B cell (primary cell): ENCODE data around the gene ZBTB44. TPM values are rescaled to one million over a fixed set of nuclear protein-coding genes. Genes with fewer than 3 reads are reported as not detected.

Experiments used
- ATAC-seq: fragments of 200-7000 bp; cut with Tn5 transposase; one replicate; pipeline ENCODE4 v1.10.0; 2021; ENCODE audit warnings: low read depth, mild to moderate bottlenecking, moderate number of reproducible peaks, moderate library complexity
- CTCF ChIA-PET: fragments of 350-600 bp; sonication (Branson Sonifier 250); formaldehyde crosslinking; loops from one replicate; lab custom pipeline; 2021; ENCODE audit warnings: antibody characterized with exemption, inconsistent platforms; lab: Charles Lee
- POLR2A ChIA-PET: fragments of 350-600 bp; sonication (Branson Sonifier 250); formaldehyde crosslinking; loops from one replicate; lab custom pipeline; 2021; ENCODE audit warnings: antibody characterized with exemption; lab: Charles Lee
- DNase-seq: peaks from one replicate; pipeline ENCODE4 v3.0.0; 2013
- H2AFZ ChIP-seq: 2 replicates; pipeline ENCODE4 v1.6.1; 2012; ENCODE audit warnings: mild to moderate bottlenecking, low read depth, low read length; ENCODE audit not compliant: insufficient read depth, poor library complexity, severe bottlenecking
- H3K27ac ChIP-seq, 2 donors: 1 replicate in 1 of 2; 2 replicates in 1 of 2; pipeline ENCODE4 v1.5.1; 2012 to 2013; ENCODE audit warnings: low read length in 2 of 2, mild to moderate bottlenecking in 2 of 2, moderate library complexity in 1 of 2
- H3K27me3 ChIP-seq, 4 experiments: fragments of 200-600 bp in 1 of 4; sonication (generic) in 1 of 4; replicated peaks in 1 of 4; 1 replicate in 2 of 4; 2 replicates in 2 of 4; pipeline versions ENCODE4 v1.6.1 to v1.7.0; 2013 to 2016; ENCODE audit warnings: low read length in 3 of 4, mild to moderate bottlenecking in 2 of 4, mixed read lengths in 1 of 4, moderate library complexity in 1 of 4; ENCODE audit not compliant: insufficient read depth in 4 of 4, control insufficient read depth in 3 of 4; ENCODE audit errors: control extremely low read depth in 1 of 4
- H3K36me3 ChIP-seq, 2 experiments: replicated peaks in 1 of 2; 1 replicate in 1 of 2; 2 replicates in 1 of 2; pipeline versions ENCODE4 v1.6.1 to v1.7.1; 2013; ENCODE audit warnings: low read length in 1 of 2; ENCODE audit not compliant: insufficient read depth in 2 of 2, control insufficient read depth in 1 of 2; ENCODE audit errors: control extremely low read depth in 1 of 2, extremely low read depth in 1 of 2
- H3K4me1 ChIP-seq, 2 donors: fragments of 200-600 bp in 1 of 2; sonication (generic) in 1 of 2; 1 replicate in 1 of 2; 2 replicates in 1 of 2; pipeline versions ENCODE4 v1.5.1 to v1.6.1; 2013 to 2017; ENCODE audit warnings: low read length in 2 of 2; ENCODE audit not compliant: control insufficient read depth in 2 of 2, insufficient read depth in 2 of 2
- H3K4me2 ChIP-seq: replicated peaks from 2 replicates; pipeline ENCODE3; 2012; ENCODE audit warnings: mild to moderate bottlenecking, low read depth, low read length; ENCODE audit not compliant: poor library complexity, severe bottlenecking
- H3K4me3 ChIP-seq, 5 experiments: fragments of 200-600 bp in 1 of 5; sonication (generic) in 1 of 5; 1 replicate in 3 of 5; 2 replicates in 2 of 5; pipeline versions ENCODE4 v1.5.1 to v1.7.0; 2011 to 2016; ENCODE audit warnings: low read length in 4 of 5, mild to moderate bottlenecking in 4 of 5, low read depth in 2 of 5, control low read depth in 1 of 5, moderate library complexity in 1 of 5; ENCODE audit not compliant: insufficient read depth in 1 of 5; ENCODE audit errors: control extremely low read depth in 1 of 5, extremely low read depth in 1 of 5
- H3K79me2 ChIP-seq: fragments of 200-600 bp; sonication (generic); one replicate; pipeline ENCODE4 v1.6.0; 2016; ENCODE audit warnings: low read length; ENCODE audit not compliant: control insufficient read depth, insufficient read depth
- H3K9ac ChIP-seq: fragments of 200-600 bp; sonication (generic); 2 replicates; pipeline ENCODE4 v1.6.1; 2017; ENCODE audit warnings: mild to moderate bottlenecking, low read length, moderate library complexity
- H3K9me3 ChIP-seq, 3 donors: one replicate each; pipeline versions ENCODE4 v1.6.1 to v1.7.1; 2013; ENCODE audit warnings: low read length in 2 of 3; ENCODE audit not compliant: control insufficient read depth in 2 of 3, insufficient read depth in 1 of 3; ENCODE audit errors: control extremely low read depth in 1 of 3
- H4K20me1 ChIP-seq: 2 replicates; pipeline ENCODE4 v1.6.0; 2012; ENCODE audit warnings: mild to moderate bottlenecking, low read length; ENCODE audit not compliant: insufficient read depth, control insufficient read depth, poor library complexity, severe bottlenecking
- H3K27ac Mint-ChIP-seq: one replicate; pipeline ENCODE4 v1.8.0; 2021; ENCODE audit warnings: mixed read lengths
- H3K27me3 Mint-ChIP-seq: one replicate; pipeline ENCODE4 v1.8.0; 2021; ENCODE audit warnings: mixed read lengths
- H3K4me1 Mint-ChIP-seq: one replicate; pipeline ENCODE4 v1.8.0; 2021; ENCODE audit warnings: mixed read lengths
- H3K4me3 Mint-ChIP-seq: one replicate; pipeline ENCODE4 v1.8.0; 2021; ENCODE audit warnings: mixed read lengths
- H3K9me3 Mint-ChIP-seq: one replicate; pipeline ENCODE4 v1.8.0; 2022; ENCODE audit warnings: mixed read lengths; ENCODE audit not compliant: insufficient read depth
- CTCF ChIP-seq: fragments of 200-600 bp; IDR thresholded peaks from one replicate; pipeline ENCODE4 v1.8.0; 2022; ENCODE audit warnings: antibody characterized with exemption, mild to moderate bottlenecking
- EZH2 ChIP-seq: IDR thresholded peaks from 2 replicates; pipeline ENCODE4 v1.6.1; 2012; ENCODE audit warnings: borderline replicate concordance, low read depth, mild to moderate bottlenecking, moderate library complexity, low read length; ENCODE audit not compliant: insufficient read depth, poor library complexity, severe bottlenecking
- WGBS: methylation state at CpG from one replicate; pipeline ENCODE4 v1.1.5; 2013; ENCODE audit warnings: missing lambda C conversion rate; ENCODE audit not compliant: insufficient coverage; 5-methylcytosine and 5-hydroxymethylcytosine counted together
- intact Hi-C: fragments of 100-400 bp; cut with micrococcal nuclease; formaldehyde crosslinking; loops from one replicate; pipeline ENCODE4 v1.10.0; 2022
- polyA plus RNA-seq: library from polyadenylated mRNA; depleted of rRNA; stranded (reverse); fragments of >200 nt; gene quantifications from 2 replicates; pipeline ENCODE4 v1.2.3, GENCODE V29; 2012
- total RNA-seq, 2 donors: library from RNA; stranded (reverse); fragments of 120-200 nt in 1 of 2; gene quantifications; 1 replicate in 1 of 2; 2 replicates in 1 of 2; pipeline versions ENCODE4 v1.2.3 to v1.2.4, GENCODE V29; 2013 to 2022

The ZBTB44 gene
- total and polyA plus RNA-seq, 2 donors (not counting 1 experiment from before 2014, with no cell fraction given) = 23.3 to 89.4 TPM

- CTCF ChIA-PET = interaction anchor here (1.1 to 2.6 kb wide), 3 partner anchors 11 to 208 kb away, joined by 3 to 8 read pairs (median 4); no protein-coding TSS in a partner anchor
- TF ChIP-seq CTCF (no peak), EZH2 (no peak)
- Histone ChIP-seq H3K4me2 (no peak overlapping the region), H3K9ac (no peak overlapping the region), H3K9me3 (no peaks in the 10 kb centered on the region), H3K4me1 (peaks cover 0 to 5% of the 10 kb centered on the region in 2 donors), H3K4me3 (no peak overlapping the region), H3K27me3 (no peaks in the 10 kb centered on the region), H3K79me2 (no peaks in the 10 kb centered on the region), H4K20me1 (no peaks in the 10 kb centered on the region), H3K36me3 (no peaks in the 10 kb centered on the region), H3K27ac (no peak overlapping the region), H2AFZ (no peak overlapping the region)
- Mint-ChIP-seq H3K27me3 (no peaks in the 10 kb centered on the region), H3K4me1 (peaks cover 9% of the 10 kb centered on the region), H3K9me3 (no peaks in the 10 kb centered on the region), H3K4me3 (no peak overlapping the region), H3K27ac (no peak overlapping the region)
- ATAC-seq (peak; percentile 45), DNase-seq (no peak)
- intact Hi-C loops = loop anchor here (5.0 kb wide), 1 partner anchor 70 kb away; no protein-coding TSS in a partner anchor
- POLR2A ChIA-PET = no interaction called here
- 42% methylated on average over 3 of the region's 4 CpGs for WGBS
These were observed 87.3 kb downstream of the ZBTB44 start for GRCh38 chr11:130227373-130227772.

GRCh38 chr11:130223291-130223971 lies 91.3 kb downstream of the ZBTB44 start:
- H3K27ac Mint-ChIP-seq = no peak overlapping the region
- no peak overlapping the region for H3K9ac ChIP-seq
- no peaks in the 10 kb centered on the region for H4K20me1 ChIP-seq
- H3K9me3 Mint-ChIP-seq = no peaks in the 10 kb centered on the region
- 91% methylated on average over 9 of the region's 12 CpGs for WGBS
- ChIA-PET POLR2A (no interaction called here), CTCF (interaction anchor here (1.1 to 2.7 kb wide), 2 partner anchors 10 to 11 kb away, joined by 4 to 6 read pairs; no protein-coding TSS in a partner anchor)
- no peak overlapping the region for H3K27ac ChIP-seq
- no peak for DNase-seq
- H3K4me1 Mint-ChIP-seq = peaks cover 5% of the 10 kb centered on the region
- no peak for ATAC-seq
- no peaks in the 10 kb centered on the region for H3K27me3 ChIP-seq
- TF ChIP-seq CTCF = no peak
- no peak for TF ChIP-seq EZH2
- no peak overlapping the region for H3K4me3 Mint-ChIP-seq
- intact Hi-C loops = no loop called here
- no peak overlapping the region for H3K4me2 ChIP-seq
- H3K36me3 ChIP-seq = no peaks in the 10 kb centered on the region
- H3K79me2 ChIP-seq = no peaks in the 10 kb centered on the region
- H3K4me3 ChIP-seq = no peak overlapping the region
- no peak overlapping the region for H2AFZ ChIP-seq
- no peaks in the 10 kb centered on the region for H3K9me3 ChIP-seq
- H3K4me1 ChIP-seq = peaks cover 0 to 5% of the 10 kb centered on the region in 2 donors
- H3K27me3 Mint-ChIP-seq = no peaks in the 10 kb centered on the region
